ENCODE data around the gene MOB4. TPM values are rescaled to one million over a fixed set of nuclear protein-coding genes. Genes with fewer than 3 reads are reported as not detected.
A peak's percentile ranks its signal among the peaks of the same experiment; 100 is the strongest.
"Not testable (repeated sequence)": the region's sequence is repeated elsewhere in the genome, so short reads cannot be mapped to it uniquely, and the experiment has no call there.

MOB4 gene
- total RNA-seq, 1 experiment from 2014 or later, result 42.7 TPM

DNA sequence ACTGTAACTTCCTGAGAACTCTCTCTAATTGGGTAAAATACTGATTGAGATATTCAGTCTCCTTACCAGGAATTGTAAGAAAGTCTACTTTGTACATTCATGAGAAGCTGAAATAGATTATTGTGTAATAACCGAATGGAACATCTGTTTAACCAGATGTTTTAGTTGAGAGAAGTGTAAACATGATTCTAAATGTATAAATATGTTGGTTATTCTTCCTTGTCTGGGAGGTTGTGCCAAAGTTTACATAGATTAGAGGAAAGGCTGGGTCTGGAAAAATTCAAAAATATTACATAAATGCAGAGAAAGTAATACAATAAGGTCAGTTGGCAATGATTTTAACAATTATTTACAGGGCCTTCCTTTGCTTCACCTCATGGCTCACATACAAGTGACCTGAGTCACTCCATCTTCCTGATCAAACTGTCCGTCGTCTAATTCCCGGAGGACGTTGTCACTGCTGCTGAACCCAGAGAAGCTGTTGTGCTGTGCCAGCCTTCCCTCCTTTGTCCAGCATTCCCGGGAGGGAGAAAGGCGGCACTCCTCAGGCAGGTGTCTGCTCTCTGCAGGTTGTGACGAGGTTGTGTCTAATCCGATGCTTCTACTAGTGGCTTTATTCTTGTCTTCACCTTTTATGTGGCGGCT is 55.9 kb downstream of the MOB4 start:
- in situ Hi-C loops (cut with HindIII; ENCODE audit: low pct_unique_long_range_greater_than_20kb, low sequenced_read_pairs), result no loop called here
- no peak for DNase-seq (ENCODE audit: low read depth, low spot score)

DNA sequence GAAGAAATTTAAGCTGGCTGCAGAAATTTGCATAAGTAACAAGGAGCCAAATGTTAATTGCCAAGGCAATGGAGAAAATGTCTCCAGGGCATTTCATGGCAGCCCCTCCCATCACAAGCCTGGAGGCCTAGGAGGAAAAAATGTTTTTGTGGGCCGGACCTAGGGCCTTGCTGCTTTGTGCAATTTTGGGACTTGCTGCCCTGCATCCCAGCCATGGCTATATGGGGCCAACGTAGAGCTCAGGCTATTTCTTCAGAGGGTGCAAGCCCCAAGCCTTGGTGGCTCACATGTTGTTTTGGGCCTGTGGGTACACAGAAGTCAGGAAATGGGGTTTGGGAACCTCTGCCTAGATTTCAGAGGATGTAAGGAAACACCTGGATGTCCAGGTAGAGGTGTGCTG is 57.7 kb downstream of the MOB4 start:
- no peak for DNase-seq (ENCODE audit: low read depth, low spot score)

DNA sequence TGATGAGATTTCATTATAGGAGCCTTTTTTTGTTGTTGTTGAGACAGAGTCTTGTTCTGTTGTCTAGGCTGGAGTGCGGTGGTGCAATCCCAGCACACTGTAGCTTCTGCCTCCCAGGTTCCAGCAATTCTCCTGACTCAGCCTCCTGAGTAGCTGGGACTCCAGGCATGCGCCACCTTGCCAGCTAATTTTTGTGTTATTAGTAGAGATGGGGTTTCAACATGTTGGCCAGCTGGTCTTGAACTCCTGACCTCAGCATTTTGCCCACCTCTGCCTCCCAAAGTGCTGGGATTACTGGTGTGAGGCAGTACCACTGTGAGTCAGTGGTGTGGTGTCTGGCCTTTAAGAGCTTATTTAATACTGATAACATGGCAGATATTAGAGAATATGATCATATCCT is 60.1 kb downstream of the MOB4 start:
- in situ Hi-C loops (cut with HindIII; ENCODE audit: low pct_unique_long_range_greater_than_20kb, low sequenced_read_pairs), result no loop called here
- no peak for DNase-seq (ENCODE audit: low read depth, low spot score)

More for the DNA sequence above, 57.7 kb downstream of the MOB4 start:
- in situ Hi-C loops (cut with HindIII; ENCODE audit: low pct_unique_long_range_greater_than_20kb, low sequenced_read_pairs), result no loop called here

DNA sequence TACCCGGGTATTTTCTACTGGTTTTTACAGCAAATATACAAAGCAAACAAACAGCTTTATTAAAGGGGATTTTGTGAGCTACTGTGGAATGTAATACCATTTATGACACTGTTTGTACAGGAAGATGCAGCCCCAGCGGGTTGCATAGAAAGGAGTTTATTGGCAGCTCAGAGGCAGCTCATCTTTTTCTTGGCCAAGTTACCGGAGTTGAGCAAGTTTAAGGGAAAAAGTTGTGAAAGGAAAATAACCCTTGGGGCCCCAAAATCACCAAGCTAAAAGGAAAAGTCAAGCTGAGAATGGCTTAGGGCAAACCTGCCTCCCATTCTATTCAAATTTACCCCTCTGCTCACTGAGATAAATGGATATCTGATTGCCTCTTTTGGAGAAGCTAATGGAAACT is 60.8 kb downstream of the MOB4 start:
- DNase-seq (ENCODE audit: low read depth, low spot score), result no peak
- in situ Hi-C loops (cut with HindIII; ENCODE audit: low pct_unique_long_range_greater_than_20kb, low sequenced_read_pairs), result no loop called here

DNA sequence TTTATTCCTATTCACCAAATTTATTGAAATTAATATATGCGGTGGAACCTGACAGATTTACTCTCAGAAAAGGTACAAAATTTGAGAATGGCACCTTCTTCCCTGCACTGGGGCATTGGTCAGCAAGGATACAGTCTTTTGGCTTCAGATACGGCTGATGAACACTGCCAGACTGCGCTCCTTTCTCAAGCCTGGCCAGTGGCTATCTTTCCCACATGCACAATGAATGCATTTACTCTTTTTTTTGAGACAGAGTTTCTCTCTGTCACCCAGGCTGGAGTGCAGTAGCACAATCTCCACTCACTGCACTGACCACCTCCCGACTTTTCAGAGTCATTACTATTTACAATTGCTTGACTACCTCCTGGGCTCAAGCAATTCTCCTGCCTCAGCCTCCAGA is 61.6 kb downstream of the MOB4 start:
- DNase-seq (ENCODE audit: low read depth, low spot score), result no peak
- in situ Hi-C loops (cut with HindIII; ENCODE audit: low pct_unique_long_range_greater_than_20kb, low sequenced_read_pairs), result no loop called here

DNA sequence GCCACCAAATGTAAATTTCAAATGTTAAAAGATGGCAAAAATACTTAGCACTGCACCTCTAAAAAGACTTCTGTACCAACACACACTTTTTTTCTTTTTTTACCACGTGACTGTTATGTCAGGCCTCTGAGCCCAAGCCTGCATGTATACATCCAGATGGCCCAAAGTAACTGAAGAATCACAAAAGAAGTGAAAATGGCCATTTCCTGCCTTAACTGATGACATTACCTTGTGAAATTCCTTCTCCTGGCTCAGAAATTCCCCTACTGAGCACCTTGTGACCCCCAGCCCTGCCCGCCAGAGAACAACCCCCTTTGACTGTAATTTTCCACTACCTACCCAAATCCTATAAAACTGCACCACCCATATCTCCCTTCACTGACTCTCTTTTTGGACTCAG is 62.4 kb downstream of the MOB4 start:
- DNase-seq (ENCODE audit: low read depth, low spot score); in situ Hi-C loops (cut with HindIII; ENCODE audit: low pct_unique_long_range_greater_than_20kb, low sequenced_read_pairs): not testable (repeated sequence)

DNA sequence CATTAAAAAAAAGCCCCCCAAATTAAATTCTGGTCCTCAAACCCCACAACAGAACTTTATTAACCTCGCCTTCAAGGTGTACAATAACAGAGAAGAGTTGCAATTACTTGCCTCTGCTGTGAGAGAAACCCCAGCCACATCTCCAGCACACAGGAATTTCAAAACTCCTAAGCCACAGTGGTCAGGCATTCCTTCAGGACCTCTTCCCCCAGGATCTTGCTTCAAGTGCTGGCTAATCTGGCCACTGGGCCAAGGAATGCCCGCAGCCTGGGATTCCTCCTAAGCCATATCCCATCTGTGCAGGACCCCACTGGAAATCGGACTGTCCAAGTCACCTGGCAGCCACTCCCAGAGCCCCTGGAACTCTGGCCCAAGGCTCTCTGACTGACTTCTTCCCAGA is 64.3 kb downstream of the MOB4 start:
- DNase-seq (ENCODE audit: low read depth, low spot score); in situ Hi-C loops (cut with HindIII; ENCODE audit: low pct_unique_long_range_greater_than_20kb, low sequenced_read_pairs): not testable (repeated sequence)

DNA sequence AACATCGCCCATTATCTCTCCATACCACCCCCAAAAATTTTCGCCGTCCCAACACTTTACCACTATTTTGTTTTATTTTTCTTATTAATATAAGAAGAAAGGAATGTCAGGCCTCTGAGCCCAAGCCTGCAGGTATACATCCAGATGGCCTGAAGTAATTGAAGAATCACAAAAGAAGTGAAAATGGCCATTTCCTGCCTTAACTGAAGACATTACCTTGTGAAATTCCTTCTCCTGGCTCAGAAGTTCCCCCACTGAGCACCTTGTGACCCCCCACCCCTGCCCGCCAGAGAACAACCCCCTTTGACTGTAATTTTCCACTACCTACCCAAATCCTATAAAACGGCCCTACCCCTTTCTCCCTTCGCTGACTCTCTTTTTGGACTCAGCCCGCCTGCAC is 71.4 kb downstream of the MOB4 start:
- DNase-seq (ENCODE audit: low read depth, low spot score); in situ Hi-C loops (cut with HindIII; ENCODE audit: low pct_unique_long_range_greater_than_20kb, low sequenced_read_pairs): not testable (repeated sequence)

DNA sequence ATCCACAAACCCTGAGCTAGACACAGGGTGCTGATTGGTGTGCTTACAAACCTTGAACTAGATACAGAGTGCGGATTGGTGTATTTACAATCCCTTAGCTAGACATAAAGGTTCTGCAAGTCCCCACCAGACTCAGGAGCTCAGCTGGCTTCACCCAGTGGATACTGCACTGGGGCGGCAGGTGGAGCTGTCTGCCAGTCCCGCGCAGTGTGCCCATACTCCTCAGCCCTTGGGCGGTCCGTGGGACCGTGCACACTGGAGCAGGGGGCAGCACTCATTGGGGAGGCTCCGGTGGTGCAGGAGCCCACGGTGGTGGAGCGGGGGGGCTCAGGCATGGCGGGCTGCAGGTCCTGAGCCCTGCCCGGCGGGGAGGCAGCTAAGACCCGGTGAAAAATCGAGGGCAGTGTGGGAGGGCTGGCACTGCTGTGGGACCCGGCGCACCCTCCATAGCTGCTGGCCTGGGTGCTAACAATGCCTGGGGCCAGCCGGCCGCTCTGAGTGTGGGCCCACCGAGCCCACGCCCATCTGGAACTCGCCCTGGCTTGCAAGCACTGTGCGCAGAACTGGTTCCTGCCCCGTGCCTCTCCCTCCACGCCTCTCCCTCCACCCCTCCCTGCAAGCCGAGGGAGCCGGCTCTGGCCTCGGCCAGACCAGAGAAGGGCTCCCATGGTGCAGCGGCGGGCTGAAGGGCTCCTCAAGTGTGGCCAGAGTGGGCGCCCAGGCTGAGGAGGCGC is 75.6 kb downstream of the MOB4 start:
- in situ Hi-C loops (cut with HindIII; ENCODE audit: low pct_unique_long_range_greater_than_20kb, low sequenced_read_pairs), result no loop called here
- DNase-seq (ENCODE audit: low read depth, low spot score), result no peak

DNA sequence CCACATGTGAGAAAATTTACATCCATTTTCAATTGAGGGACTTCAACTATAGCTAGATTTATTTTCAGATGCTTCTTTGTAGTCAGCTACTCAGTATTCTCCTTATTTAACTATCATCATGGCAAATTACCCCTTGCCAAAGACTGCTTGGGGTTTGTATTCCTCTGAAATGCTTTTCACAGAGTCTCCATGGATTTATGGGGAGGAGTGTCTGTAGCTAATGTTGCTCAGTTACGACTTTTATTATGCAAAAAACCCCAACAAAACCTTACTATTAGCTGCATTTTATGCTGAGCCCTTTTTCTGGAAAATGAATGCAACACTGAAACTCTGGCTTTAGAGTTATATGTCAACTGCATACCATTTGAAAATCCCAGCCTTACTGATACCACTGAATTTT is 80.9 kb downstream of the MOB4 start:
- DNase-seq (ENCODE audit: low read depth, low spot score), result no peak
- in situ Hi-C loops (cut with HindIII; ENCODE audit: low pct_unique_long_range_greater_than_20kb, low sequenced_read_pairs), result no loop called here

DNA sequence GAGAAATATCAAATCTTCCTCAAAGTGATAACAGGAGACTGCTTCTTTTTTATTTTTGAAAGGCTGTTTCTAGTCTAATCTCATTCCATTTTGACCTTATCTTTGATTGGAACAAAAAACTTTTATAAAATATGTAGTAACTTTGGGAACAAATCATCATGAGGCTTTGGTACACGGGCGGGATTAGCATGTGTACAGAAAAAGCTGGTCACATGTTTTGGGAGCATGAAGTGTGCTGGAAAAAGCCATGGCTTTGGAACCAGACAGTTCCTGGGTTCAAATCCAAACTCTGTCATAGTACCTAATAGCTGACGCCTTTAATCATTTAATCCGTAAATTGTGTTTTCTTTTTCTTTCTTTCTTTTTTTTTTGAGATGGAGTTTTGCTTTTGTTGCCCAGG is 81.3 kb downstream of the MOB4 start:
- in situ Hi-C loops (cut with HindIII; ENCODE audit: low pct_unique_long_range_greater_than_20kb, low sequenced_read_pairs), result no loop called here
- no peak for DNase-seq (ENCODE audit: low read depth, low spot score)

DNA sequence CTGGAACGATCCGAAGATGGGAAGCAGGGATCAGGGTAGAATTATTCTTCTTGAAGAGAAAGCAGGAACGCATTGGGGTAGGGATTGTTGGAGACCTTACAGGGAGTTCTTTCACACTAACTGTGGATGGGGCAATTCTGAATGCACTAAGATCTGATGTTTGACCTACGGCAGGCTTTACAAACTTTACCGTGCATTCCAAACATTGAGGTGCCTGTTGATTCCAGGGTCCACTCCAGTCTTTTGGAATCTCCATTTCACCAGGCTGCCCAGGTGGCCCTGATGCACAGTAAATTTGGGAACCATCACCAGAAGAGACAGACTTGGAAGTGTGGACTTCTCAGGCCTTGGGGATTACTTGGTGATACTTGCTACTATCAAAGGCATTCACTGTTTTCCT is 82.6 kb downstream of the MOB4 start:
- in situ Hi-C loops (cut with HindIII; ENCODE audit: low pct_unique_long_range_greater_than_20kb, low sequenced_read_pairs), result no loop called here
- no peak for DNase-seq (ENCODE audit: low read depth, low spot score)

DNA sequence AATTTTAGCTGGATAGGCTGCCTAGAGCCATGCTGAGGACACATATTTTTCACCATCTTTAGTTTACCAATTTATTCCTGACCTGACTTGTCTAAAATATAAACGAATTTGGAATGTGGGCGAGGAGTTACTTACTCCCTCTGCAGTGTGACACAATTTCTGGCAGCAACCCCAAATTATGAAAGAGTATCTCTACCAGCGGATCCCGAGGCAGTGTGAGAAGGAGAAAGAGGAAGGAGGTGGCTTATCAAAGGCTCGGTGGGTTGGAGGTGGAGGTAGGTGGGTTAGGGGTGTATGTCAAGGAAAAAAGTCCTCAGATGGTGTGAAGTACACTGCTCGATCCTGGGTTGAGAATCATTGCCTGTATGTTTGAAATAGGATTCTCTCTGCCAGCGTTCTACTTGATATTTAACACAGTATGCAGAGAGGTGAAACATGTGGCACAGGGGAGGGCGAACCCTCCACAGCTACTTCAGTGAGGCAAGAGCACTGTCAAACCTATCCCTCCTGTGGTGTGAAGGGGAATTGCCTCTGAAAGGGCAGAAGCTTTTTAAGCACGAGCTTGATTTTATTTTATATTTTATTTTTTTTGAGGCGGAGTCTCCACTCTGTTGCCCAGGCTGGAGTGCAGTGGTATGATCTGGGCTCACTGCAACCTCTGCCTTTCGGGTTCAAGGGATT is 83.6 kb downstream of the MOB4 start:
- in situ Hi-C loops (cut with HindIII; ENCODE audit: low pct_unique_long_range_greater_than_20kb, low sequenced_read_pairs), result no loop called here
- DNase-seq (ENCODE audit: low read depth, low spot score), result peak; percentile 62

DNA sequence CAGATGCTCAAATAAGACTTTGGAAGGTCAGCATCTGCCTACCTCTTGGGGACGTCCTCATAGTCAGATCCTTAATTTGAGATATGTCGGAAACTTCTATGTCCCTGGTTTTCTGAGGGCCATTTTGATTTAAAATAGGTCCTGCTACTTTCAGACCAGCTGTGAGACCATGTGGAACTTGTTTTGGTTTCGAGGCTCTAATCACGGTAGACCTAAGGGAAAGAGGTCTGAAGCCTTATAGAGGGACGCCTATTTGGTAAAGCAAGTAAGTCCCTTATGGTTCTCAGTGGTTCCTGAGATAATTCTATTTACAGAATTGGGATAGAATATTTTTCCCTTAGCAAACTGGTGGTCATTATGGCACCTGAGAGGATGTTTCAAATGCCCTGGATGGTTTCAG is 84.4 kb downstream of the MOB4 start:
- in situ Hi-C loops (cut with HindIII; ENCODE audit: low pct_unique_long_range_greater_than_20kb, low sequenced_read_pairs), result no loop called here
- no peak for DNase-seq (ENCODE audit: low read depth, low spot score)

DNA sequence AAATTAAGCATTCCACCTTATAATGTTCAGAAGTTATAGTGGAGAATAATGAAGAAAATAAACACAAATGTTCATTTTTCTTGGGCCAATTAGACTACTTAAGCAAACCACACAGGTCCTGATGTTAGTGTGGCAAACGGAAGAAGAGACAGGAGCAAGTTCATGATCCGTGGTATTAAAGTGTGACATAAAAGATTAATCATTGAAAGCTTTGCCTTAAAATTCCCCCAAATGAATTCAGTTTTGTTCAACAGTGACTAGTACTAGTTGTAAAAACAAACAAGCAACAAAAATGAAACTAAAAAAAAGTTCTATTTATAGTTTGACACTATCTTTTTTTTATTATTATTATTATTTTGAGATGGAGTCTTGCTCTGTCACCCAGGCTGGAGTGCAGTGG is 85.9 kb downstream of the MOB4 start:
- DNase-seq (ENCODE audit: low read depth, low spot score), result no peak
- in situ Hi-C loops (cut with HindIII; ENCODE audit: low pct_unique_long_range_greater_than_20kb, low sequenced_read_pairs), result no loop called here

Measured in SK-MEL-5 (cell line).